DOHH2 (cell line): ENCODE data around the gene POLR2A.

Source experiments
- CTCF ChIP-seq: fragments of 200-600 bp; sonication (generic); IDR thresholded peaks from one replicate; pipeline ENCODE4 v1.5.1; 2014; ENCODE audit warnings: antibody characterized with exemption, mild to moderate bottlenecking, low read depth, low read length; ENCODE audit not compliant: poor library complexity, severe bottlenecking
- EZH2phosphoT487 ChIP-seq: fragments of 200-600 bp; sonication (generic); IDR thresholded peaks from 2 replicates; pipeline ENCODE4 v1.6.1; 2017; ENCODE audit warnings: borderline replicate concordance, mild to moderate bottlenecking, antibody characterized with exemption, low read length, moderate library complexity, mixed read lengths

- TF ChIP-seq CTCF, result no peak
- TF ChIP-seq EZH2phosphoT487, result no peak
Observed at GRCh38 chr17:7496470-7497183, 12.5 kb downstream of the POLR2A start.
